Limb (tissue), 2 donors: ENCODE data around the gene SNF8.

Experiments
- DNase-seq, 2 donors: peaks; one replicate each; pipeline ENCODE4 v3.0.0-alpha.2; 2016; ENCODE audit errors: extremely low spot score in 2 of 2

Gene SNF8

DNA sequence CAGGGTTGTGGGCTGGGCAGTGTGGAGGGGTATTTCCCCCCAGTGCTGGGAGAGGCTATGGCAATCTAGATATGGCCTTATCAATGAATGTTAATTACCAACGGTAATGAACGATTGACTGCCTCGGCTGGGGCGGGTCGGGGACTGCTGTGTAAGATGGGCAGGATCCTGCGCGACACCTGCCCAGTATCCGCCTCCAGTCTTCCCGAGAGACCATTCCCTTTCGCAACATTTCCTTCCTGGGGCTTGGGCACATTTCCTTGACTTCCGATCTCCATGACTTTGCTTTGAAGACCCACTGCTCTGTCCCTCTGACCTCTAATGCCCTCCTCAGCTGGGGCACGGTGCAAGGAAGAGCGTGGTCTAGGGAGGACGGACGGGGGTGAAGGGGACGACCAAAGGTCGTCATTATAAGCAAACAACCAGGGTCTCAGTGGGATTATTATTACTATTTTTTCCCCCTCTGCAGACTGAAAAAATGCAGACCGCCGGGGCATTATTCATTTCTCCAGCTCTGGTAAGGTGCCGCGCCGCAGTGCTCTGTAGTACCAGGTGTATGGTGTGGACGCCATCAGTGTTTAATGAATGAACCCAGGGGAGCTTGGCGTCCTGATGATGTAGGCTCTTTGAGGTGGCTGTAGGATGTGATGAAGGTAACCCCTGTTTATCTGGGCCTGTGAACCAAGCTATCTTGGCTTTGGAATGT is 51.5 kb downstream of the SNF8 start:
- DNase-seq = no peak

DNA sequence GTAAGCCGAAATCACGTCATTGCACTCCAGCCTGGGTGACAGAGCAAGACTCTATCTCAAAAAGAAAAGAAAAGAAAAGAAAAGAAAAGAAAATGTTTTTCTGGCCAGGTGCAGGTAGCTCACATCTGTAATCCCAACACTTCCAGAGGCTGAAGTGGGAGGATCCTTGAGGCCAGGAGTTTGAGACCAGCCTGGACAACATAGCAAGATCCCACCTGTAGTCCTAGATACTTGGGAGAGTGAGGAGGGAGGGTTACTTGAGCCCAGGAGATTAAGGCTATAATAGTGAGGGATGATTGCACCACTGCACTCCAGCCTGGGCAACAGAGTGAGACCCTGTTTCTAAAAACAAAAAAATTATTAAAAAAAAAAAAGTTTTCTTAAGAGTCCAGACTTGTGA is 54.6 kb downstream of the SNF8 start:
- no peak for DNase-seq

GRCh38 chr17:48883171-48883570 is 61.5 kb downstream of the SNF8 start:
- DNase-seq = no peak

GRCh38 chr17:48882272-48882671 is 62.4 kb downstream of the SNF8 start:
- DNase-seq = no peak
